NCI-H1048 (cell line): ENCODE measurements around the gene ACTL9.
"Not testable (repeated sequence)": the region's sequence is repeated elsewhere in the genome, so short reads cannot be mapped to it uniquely, and the experiment has no call there.

Experiments used
- DNase-seq: peaks from one replicate; lab custom pipeline; 2025; lab: John Stamatoyannopoulos, UW

Gene ACTL9, protein sequence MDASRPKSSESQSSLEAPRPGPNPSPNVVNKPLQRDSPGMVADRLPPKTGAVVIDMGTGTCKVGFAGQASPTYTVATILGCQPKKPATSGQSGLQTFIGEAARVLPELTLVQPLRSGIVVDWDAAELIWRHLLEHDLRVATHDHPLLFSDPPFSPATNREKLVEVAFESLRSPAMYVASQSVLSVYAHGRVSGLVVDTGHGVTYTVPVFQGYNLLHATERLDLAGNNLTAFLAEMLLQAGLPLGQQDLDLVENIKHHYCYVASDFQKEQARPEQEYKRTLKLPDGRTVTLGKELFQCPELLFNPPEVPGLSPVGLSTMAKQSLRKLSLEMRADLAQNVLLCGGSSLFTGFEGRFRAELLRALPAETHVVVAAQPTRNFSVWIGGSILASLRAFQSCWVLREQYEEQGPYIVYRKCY

DNA sequence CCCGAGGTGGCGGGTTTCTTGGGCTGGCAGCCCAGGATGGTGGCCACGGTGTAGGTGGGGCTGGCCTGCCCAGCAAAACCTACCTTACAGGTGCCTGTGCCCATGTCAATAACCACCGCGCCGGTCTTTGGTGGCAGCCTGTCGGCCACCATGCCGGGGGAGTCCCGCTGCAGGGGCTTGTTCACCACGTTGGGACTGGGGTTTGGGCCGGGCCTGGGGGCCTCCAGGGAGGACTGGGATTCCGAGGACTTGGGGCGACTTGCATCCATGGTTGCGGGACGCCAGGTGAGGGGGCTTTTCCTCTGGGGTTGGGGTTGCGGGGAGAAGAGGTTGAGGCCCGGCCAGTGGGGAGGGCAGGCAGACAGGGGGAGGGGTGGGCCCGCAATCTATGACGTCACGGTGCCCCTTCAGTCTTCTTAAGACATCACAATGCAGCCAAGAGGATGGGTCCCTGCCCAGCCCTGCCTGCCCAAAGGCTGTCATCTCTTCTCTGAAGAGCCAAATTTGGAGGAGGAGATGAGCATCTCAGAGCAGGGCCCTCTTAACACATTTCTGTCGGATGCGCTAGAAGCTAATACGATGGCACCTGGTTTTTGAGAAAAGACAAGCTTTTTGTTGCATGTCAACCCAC is at the start of gene ACTL9:
Gene ACTL9 (minus strand): TSS at position 363 of the 631 bp plus-strand sequence. CDS start 94 bp downstream, at position 269.
- DNase-seq = no peak

- DNase-seq = not testable (repeated sequence)
Observed at GRCh38 chr19:8739291-8740065, 40.9 kb upstream of the ACTL9 start.

DNA sequence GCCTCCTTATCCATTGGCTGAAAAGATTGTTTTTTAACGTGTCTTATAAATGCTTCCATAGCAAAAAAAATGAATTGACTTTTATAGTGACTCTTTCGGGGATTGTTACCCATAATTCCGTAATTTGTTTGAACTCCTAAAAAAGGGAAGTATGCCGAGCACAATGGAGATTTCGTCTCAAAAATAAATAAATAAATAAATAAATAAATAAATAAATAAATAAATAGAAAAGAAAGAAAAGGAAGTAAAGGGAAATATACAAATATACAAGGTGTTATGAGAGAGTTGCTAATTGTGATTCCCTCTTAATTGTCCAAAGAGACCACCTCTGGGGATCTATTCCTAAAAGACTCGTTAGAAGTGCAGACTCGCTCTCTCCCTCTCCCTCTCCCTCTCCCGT is 39.8 kb upstream of the ACTL9 start:
- DNase-seq = no peak

DNA sequence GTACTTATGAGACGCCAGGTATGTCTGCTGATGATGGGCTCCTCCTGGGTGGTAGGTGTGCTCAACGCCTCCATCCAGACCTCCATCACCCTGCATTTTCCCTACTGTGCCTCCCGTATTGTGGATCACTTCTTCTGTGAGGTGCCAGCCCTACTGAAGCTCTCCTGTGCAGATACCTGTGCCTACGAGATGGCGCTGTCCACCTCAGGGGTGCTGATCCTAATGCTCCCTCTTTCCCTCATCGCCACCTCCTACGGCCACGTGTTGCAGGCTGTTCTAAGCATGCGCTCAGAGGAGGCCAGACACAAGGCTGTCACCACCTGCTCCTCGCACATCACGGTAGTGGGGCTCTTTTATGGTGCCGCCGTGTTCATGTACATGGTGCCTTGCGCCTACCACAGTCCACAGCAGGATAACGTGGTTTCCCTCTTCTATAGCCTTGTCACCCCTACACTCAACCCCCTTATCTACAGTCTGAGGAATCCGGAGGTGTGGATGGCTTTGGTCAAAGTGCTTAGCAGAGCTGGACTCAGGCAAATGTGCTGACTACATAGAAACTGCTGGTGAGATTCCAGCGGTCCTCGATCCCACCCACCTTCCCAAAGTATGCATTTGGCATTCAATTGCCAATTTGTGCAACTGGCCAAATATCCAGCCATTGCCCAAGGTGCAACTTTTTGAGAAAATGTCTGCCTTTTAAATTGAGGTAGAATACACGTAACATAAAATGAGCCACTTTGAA is 33.0 kb upstream of the ACTL9 start:
- no peak for DNase-seq

DNA sequence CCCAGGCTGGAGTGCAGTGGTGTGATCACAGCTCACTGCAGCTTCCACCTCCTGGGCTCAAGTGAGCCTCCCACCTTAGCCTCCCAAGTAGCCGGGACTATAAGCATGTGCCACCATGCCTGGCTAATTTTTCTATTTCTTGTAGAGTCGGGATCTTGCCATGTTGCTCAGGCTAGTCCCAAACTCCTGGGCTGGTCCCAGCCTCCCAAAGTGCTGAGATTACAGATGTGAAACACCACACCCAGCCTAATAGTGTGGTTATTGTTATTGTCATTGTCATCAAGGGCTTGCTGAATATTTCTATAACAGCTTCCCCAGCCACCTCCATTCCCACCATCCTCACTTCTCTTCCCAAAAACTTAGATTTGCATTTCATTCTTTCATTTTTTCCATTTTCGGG is 25.7 kb upstream of the ACTL9 start:
- DNase-seq = no peak

DNA sequence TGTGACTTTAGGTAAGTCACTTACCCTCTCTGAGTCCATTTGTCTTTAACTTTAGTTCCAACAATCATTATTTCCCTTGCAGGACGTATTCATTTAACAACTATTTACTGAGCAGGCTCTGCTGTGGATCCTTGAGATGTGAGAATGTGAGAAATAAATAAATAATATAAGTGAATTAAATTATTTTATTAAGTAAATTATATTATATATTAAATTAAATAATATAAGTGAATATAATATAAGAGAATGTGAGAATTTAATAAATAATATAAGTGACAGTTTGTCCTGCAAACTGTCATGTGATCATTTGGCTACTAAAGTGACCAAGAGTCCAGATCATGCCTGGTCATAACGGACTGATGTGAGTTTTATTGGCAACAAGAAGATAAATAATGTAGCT is 23.4 kb upstream of the ACTL9 start:
- no peak for DNase-seq

DNA sequence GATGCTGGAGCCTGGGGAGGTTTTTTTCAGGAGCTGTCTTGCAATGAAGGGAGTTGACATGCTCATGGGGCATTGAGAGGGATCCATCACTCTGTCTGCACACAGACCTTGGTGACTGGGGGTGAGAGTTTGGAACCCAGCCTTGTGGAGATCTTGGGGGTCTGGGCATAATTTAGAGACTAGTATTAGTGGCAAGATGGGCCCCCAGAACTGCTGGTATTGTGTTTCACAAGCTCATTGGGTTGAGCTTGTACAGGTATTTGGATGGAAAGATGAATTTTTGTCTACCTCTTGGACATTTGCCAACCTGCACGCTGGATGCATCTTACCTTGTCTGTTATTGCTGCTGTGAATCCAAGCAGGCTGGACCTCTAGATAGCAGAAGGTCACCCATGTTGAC is 22.7 kb upstream of the ACTL9 start, which contains the start of gene OR2Z1:
Gene OR2Z1 (plus strand): TSS at position 301 of the 400 bp plus-strand sequence. CDS start 9,395 bp downstream, outside the sequence.
- DNase-seq = no peak

DNA sequence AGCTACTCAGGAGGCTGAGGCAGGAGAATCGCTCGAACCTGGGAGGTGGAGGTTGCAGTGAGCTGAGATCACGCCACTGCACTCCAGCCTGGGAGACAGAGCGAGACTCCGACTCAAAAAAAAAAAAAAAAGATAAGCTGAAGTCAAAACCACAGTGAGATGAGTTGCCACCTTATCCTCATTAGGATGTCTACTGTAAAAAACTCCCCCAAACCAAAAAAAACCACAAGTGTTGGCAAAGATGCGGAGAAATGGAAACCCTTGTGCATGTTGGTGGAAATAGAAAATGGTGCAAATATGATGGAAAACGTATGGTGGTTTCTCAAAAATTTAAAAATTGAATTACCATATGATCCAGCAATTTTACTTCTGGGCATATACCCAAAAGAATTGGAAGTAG is 11.7 kb upstream of the ACTL9 start:
- DNase-seq = not testable (repeated sequence)

DNA sequence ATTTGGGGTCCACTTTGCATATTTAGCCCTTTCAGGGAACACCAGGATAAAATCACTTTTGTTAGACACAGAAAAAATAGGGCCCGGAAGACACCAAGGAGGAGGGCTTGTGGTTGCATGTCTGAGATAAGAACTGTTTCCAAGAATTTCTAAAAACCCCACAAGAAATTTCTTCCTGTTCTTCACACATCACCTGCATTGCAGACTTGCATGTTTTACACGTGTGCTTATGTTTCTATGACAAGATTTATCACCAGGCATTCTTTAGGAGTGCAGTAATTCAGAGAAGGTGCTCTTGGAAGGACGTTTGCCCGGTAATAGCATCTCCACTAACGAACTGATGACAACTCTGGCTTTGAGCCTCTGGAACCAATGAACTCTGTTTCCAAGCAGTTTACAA is 7.1 kb upstream of the ACTL9 start:
- no peak for DNase-seq

DNA sequence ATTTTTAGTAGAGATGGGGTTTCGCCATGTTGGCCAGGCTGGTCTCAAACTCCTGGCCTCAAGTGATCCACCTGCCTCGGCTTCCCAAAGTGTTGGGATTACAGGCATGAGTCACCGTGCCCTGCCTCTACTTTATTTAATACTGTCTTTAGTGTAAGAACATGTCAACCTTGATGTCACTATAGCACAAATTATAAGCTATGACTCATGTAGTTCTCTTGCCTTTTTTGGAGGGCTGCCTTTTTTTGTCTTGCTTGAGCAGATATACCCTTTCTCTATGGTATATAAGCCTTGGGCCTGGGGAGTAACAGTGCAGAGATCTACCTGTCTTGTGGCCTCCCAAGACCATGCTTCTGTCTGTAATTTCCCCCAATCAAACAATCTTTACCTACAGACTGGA is 6.7 kb upstream of the ACTL9 start:
- not testable (repeated sequence) for DNase-seq

- DNase-seq = no peak
Observed at GRCh38 chr19:8703223-8703622, 4.6 kb upstream of the ACTL9 start.

GRCh38 chr19:8702350-8702749 is 3.8 kb upstream of the ACTL9 start:
- no peak for DNase-seq

DNA sequence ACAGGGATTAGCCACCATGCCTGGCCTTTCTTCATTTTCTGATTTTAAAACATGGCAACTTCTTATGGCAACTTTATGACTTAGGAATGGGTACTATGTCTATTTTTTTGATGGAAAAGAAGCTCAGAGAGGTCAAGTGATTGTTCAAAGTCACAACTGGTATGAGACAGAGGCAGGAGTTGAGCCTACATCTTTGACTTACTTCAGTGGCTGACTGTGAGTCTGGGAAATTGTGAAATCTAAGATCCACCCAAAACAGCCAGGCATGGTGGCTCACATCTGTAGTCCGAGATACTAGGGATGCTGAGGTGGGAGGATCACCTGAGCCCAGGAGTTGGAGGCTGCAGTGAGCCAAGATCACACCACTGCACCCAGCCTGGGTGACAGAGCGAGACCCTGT is 2.4 kb upstream of the ACTL9 start:
- no peak for DNase-seq

- no peak for DNase-seq
Observed at GRCh38 chr19:8699908-8700307, 1.3 kb upstream of the ACTL9 start.

GRCh38 chr19:8697671-8698432 is 743 bp downstream of the ACTL9 start:
- DNase-seq = no peak

GRCh38 chr19:8696993-8697392 is 1.6 kb downstream of the ACTL9 start:
- DNase-seq = no peak

- no peak for DNase-seq
Observed at GRCh38 chr19:8695911-8696310, 2.7 kb downstream of the ACTL9 start.

GRCh38 chr19:8695501-8695900 is 3.1 kb downstream of the ACTL9 start:
- DNase-seq = no peak

GRCh38 chr19:8690753-8691539 is 7.6 kb downstream of the ACTL9 start:
- DNase-seq = no peak

GRCh38 chr19:8688930-8689329 is 9.7 kb downstream of the ACTL9 start:
- no peak for DNase-seq
